Stimulated activated CD4-positive, alpha-beta T cell treated with anti-CD3 and anti-CD28 coated beads, Interleukin-12 subunit alpha, Interleukin-12 subunit beta, amount 100 ng/mL, for 4 hours (primary cell): ENCODE data around the gene AGPAT3.
A peak's percentile ranks its signal among the peaks of the same experiment; 100 is the strongest.

Experiments
- DNase-seq: peaks from one replicate; pipeline ENCODE4 v3.0.0-alpha.2; 2020

The AGPAT3 gene

DNA sequence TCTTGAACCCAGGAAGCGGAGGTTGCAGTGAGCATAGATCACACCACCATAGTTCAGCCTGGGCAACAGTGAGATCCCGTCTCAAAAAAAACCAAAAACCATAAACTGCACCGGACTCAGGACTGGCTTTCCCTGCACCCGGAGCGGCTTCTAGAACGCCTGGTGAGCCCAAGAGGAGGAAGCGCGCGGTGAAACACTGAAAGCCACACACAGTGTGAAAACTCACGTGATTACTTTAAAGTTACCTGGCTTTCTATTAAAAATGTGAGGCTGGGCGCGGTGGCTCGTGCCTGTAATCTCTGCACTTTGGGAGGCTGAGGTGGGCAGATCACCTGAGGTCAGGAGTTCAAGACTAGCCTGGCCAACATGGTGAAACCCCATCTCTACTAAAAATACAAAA lies 140.0 kb downstream of the AGPAT3 start:
- no peak for DNase-seq

DNA sequence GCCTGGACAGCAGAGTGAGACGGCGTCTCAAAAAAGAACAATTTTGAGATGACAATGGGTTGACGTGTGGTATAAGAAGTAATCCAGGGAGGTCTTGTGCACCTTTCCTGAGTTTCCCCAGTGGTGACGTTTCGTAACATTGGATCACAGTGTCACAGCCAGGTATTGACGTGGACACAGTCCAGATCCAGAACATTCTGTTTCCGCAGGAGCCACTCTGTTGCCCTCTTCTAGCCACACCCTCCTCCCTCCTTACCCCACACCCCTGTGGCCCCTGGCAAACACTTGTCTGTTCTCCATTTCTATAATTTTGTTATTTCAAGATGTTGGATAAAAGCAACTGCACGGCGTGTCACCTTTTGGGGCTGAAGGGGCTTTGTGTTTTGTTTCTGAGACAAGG lies 140.6 kb downstream of the AGPAT3 start:
- DNase-seq = no peak

GRCh38 chr21:44006017-44006619 lies 141.1 kb downstream of the AGPAT3 start:
- DNase-seq = no peak

DNA sequence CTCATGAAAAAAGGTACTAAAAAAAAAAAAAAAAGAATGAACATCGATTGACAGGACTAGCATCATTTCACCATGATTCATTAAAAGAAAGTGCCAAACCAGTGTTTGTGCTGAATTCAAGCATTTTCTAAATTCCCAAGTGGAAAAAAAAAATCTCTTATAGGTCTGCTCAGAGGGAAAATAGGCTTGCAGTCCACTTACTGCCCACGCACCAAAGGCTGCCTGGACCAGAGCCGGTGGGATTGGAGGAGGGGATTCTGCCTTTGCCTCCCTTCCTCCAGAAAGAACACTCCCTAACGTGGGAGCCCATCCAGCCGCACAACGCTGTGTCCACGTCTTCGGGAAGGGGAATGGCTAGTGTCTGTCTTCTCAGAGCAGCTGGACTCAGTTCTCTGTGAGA lies 141.6 kb downstream of the AGPAT3 start:
- DNase-seq = no peak

DNA sequence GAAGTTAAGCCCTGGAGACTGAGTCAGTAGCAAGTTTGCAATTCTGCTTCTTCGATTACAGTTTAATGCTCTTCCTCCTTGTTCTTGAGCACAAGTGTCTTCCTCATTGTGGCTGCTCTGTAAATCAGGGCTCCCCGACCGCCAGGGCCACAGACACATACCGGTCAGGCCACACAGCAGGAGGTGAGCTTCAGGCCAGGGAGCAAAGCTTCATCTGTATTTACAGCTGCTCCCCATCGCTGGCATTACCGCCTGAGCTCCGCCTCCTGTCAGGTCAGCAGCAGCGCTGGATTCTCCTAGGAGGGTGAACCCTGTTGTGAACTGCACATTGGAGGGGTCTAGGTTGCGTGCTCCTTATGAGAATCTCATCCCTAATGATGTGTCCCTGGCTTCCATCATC lies 145.4 kb downstream of the AGPAT3 start:
- no peak for DNase-seq

- DNase-seq = no peak
Observed at GRCh38 chr21:44011123-44011522, 146.1 kb downstream of the AGPAT3 start.

DNA sequence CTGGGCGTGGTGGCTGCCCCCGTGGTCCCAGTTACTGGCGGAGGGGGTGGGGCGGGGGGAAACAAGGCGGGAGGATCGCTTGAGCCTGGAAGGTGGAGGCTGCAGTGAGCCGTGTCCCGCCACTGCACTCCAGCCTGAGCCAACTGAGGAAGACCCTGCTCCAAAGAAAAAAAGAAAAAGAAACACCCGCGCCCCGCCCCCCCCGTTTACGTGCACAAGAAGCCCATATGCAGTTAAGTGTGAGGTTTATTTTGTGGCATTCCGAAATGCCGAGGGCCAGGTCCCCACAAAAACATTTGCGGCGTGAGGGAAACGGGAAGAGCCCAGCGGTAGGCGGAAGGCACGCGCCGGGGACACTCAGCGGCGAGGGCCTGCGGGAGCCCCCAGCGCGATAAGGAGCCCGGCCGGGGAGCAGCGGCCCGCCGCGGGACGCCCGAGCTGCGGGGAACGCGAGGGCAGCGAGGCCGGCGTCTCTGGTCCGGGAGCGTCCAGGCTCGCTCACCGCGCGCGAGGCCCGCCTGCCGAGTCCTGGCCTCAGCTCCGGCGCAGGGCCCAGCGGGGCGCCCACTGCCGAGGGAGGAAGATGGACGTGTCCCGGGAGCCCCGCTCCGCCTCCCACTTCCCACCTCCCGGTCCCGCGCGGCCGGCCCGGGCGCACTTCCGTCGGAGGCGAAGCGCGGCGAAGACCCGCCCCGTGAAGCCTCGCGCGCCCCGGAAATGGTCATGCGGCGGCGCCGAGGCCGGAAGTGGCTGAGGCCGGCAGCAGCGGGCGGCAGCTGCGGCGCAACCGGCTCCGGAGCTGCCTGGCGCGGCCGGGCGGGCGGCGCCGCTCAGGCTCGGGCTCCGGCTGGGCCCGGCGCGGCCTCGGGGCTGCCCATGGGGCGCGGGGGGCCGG lies 146.8 kb downstream of the AGPAT3 start, which contains the start of gene TRAPPC10:
Gene TRAPPC10 (plus strand): TSS at position 731 of the 895 bp plus-strand sequence. CDS start 185 bp downstream, outside the sequence.
- peak; percentile 77 for DNase-seq

GRCh38 chr21:44012474-44013379 lies 147.7 kb downstream of the AGPAT3 start:
- peak; percentile 80 for DNase-seq

DNA sequence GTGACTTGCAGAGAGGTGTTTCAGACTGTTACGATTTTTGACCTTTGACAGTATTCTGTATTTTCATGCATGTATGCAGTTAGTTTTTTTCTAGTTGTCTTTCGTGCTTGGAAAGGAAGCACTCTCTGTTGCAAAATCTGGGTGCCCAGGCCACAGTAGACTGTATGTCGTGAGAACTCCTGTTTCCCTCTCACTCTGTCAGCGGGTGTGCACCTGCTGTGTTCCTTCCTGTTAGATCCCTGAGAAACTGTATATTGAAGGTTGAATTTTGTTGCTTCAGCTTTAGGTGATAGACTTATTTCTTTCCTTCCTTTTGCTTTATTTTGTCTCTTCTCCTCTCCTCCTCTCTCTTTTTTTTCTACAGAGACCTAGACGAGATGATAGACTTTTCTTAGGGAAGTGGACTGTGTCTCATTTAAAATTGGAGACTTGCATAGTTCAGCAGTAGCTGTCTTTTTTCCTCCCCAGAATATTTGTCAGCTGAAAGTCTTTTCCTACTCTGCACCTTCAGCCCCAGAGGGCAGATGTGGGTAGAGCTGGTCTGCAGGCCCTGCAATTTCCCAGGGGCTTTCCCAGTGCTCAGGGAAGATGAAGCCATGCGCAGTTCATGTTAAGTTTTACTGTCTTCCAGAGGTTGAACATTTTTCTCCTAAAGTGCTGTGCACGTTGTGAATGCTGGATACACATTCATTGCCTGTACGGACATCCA lies 148.5 kb downstream of the AGPAT3 start:
- DNase-seq = peak; percentile 25

GRCh38 chr21:44017601-44018000 lies 152.6 kb downstream of the AGPAT3 start:
- DNase-seq = no peak

GRCh38 chr21:44018127-44018526 lies 153.1 kb downstream of the AGPAT3 start:
- DNase-seq = no peak

- no peak for DNase-seq
Observed at GRCh38 chr21:44018813-44019567, 154.0 kb downstream of the AGPAT3 start.

GRCh38 chr21:44019568-44019958 lies 154.5 kb downstream of the AGPAT3 start:
- DNase-seq = no peak

DNA sequence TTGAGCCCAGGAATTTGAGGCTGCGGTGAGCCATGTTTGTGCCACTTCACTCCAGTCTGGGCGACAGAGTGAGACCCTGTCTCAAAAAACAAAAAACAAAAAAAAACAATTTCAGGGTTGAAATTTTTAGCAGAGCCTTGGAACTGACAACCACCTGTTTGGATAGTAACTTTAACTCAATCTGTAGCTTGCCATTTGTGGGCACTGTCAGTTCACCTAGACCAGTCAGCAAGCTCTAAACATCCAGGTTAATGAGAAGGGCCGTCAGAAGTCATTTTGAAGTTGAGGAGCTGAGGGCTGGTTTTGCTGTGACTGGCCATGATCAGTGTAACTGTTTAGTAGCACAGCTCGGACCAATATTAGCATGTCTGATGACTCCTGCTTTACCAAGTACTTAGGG lies 155.5 kb downstream of the AGPAT3 start:
- no peak for DNase-seq

- DNase-seq = no peak
Observed at GRCh38 chr21:44021064-44021463, 156.0 kb downstream of the AGPAT3 start.

GRCh38 chr21:44024257-44024656 lies 159.2 kb downstream of the AGPAT3 start:
- DNase-seq = no peak

DNA sequence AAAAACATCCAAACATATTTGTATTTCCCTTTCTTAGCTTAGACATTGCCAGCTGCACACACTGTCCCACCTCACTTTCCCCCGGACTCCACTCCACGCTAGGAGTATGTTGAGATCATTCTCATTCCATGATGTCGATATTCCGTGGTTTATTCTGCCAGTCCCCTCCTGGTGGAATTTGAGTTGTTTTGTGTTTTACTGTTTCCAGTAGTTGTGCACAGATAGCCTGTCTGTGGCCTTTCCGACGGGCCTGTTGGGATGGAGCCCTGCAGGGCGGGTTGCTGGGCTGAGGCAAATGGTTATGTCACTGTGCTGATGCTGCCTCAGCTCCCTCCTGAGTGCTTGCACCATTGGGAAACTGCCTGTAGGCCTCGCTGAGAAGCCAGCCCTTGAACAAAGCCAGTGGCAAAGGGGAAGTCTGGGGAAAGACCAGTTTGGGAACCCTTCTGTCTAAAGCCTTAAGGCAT lies 159.9 kb downstream of the AGPAT3 start:
- no peak for DNase-seq

DNA sequence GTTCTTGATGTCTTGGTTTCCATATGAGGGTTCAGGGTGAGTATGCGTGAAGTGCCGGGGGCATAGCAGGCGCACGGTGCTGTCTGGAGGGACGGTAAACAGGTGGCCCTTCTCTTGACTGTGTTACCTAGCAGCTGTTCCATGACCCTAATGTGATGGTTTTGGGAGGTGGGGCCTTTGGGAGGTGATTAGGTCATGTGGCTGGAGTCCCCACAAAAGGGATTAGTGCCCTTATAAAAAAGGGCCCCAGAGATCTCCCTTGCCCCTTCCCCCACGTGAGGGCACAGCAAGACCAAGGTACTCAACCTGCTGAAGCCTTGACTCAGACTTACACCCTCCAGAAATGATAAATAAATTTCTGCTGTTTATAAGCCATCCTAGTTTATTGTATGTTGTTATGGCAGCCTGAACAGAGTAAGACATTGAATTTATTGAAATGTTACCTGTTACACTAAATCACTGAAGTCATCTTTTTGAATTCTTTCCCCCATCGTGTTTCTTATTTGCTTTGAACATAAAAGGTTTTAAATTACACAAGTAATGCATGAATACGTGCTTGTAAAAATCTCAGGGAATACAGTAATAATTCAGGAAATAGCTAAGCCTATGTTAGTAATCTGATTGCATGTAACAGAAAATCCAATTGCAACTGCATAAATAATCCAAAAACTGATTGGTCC lies 162.7 kb downstream of the AGPAT3 start:
- no peak for DNase-seq

GRCh38 chr21:44028287-44028659 lies 163.2 kb downstream of the AGPAT3 start:
- no peak for DNase-seq

DNA sequence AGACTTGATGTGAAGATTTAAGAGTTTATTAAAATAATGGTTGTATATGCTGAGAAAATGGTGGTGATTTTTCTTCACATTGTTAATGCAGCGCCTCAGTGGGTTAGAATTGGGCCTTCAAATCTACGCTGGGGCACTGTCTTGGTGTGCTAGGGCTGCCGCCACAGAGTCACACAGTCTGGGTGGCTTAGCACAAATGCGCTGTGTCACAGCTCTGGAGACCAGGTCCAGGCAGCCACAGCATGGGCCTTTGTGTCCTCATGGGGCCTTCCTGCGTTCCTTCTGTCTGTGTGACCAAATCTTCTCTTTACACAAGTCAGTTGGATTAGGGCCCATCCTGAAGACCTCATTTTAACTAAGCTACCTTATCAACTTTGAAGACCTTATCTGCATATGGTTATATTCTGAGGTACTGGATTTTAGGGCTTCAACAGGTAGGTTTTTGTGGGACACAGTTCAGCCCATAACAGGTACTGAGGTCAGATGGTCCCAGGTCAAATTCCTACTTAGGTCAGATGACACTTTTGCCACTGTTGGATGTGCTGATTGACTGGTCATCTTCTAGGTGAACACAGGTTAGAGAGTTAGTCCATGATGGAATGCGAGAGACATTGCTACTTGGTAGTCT lies 164.6 kb downstream of the AGPAT3 start:
- no peak for DNase-seq

DNA sequence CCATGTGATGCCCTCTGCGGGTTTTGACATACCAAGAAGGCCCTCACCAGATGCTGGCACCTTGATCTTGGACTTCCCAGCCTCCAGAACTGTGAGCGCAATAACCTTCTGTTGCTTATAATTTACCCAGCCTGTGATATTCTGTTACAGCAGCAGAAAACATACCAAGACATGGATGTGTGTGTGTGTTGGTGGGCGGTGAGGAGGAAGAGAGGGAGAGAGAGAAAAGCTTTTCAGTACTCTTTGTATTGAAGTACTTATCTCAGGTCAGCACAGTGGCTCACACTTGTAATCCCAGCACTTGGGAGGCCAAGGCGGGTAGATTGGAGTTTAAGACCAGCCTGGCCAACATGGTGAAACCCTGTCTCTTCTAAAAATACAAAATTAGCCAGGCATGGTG lies 170.2 kb downstream of the AGPAT3 start:
- DNase-seq = no peak
